Tibial artery (tissue), 4 donors: ENCODE results near the gene PGM2.

ENCODE experiments used
- DNase-seq, 2 donors: peaks; one replicate each; pipeline ENCODE4 v3.0.0-alpha.2; 2019
- H3K27ac ChIP-seq, 2 donors: fragments of 200-600 bp; sonication (generic) in 1 of 2; 1 replicate in 1 of 2; 2 replicates in 1 of 2; pipeline ENCODE4 v1.5.1; 2018 to 2019; ENCODE audit warnings: mild to moderate bottlenecking in 1 of 2
- H3K27me3 ChIP-seq, 2 donors: fragments of 200-600 bp; sonication (generic) in 1 of 2; one replicate each; pipeline versions ENCODE4 v1.5.1 to v1.6.0; 2016 to 2019
- H3K36me3 ChIP-seq, 3 donors: fragments of 200-600 bp; sonication (generic) in 2 of 3; one replicate each; pipeline ENCODE4 v1.5.1; 2016 to 2019; ENCODE audit warnings: mild to moderate bottlenecking in 2 of 3
- H3K4me1 ChIP-seq, 4 donors: fragments of 200-600 bp; sonication (generic) in 2 of 4; 1 replicate in 3 of 4; 2 replicates in 1 of 4; pipeline ENCODE4 v1.5.1; 2016 to 2019
- H3K4me3 ChIP-seq, 2 donors: fragments of 200-600 bp; sonication (generic) in 1 of 2; 1 replicate in 1 of 2; 2 replicates in 1 of 2; pipeline ENCODE4 v1.5.1; 2018 to 2019; ENCODE audit warnings: mild to moderate bottlenecking in 2 of 2
- H3K9me3 ChIP-seq, 3 donors: fragments of 200-600 bp; sonication (generic) in 1 of 3; one replicate each; pipeline ENCODE4 v1.5.1; 2016 to 2019
- intact Hi-C: fragments of 100-400 bp; cut with DNase I; formaldehyde crosslinking; loops from one replicate; pipeline ENCODE4 v1.15.0; 2023; ENCODE audit warnings: low total_unique reads
- TF ChIP-seq, protein P1 (sequence below), 2 experiments: fragments of 200-600 bp in 1 of 2; fragments of 450-650 bp in 1 of 2; IDR thresholded peaks; one replicate each; pipeline ENCODE4 v1.5.1; 2017 to 2019; ENCODE audit warnings: antibody characterized with exemption in 2 of 2, mild to moderate bottlenecking in 1 of 2, moderate library complexity in 1 of 2

The PGM2 gene

DNA sequence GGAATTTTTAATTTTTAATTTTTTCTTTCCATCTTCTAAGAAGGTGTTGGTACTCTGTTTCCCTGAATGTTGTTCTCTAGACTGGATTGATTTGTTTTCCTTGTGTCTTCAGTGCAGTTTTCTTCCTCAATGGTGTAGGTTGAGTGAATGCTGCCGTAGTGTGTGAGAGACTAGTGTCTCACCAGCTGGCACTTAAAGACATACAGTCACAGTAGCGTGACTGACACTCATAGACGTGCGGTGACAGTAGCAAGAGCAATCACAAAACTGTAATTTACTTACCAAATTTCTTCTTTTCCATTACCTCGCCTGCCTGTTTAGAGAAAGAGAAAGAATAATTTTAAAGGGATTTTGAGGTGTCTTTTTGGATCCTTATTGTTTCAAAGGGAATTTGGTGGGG lies 21.4 kb upstream of the PGM2 start:
- intact Hi-C loops, result loop anchor here (10.0 kb wide), 1 partner anchor 90 kb away; the partner anchor contains the start of gene TBC1D1
- TF ChIP-seq, protein P1, sequence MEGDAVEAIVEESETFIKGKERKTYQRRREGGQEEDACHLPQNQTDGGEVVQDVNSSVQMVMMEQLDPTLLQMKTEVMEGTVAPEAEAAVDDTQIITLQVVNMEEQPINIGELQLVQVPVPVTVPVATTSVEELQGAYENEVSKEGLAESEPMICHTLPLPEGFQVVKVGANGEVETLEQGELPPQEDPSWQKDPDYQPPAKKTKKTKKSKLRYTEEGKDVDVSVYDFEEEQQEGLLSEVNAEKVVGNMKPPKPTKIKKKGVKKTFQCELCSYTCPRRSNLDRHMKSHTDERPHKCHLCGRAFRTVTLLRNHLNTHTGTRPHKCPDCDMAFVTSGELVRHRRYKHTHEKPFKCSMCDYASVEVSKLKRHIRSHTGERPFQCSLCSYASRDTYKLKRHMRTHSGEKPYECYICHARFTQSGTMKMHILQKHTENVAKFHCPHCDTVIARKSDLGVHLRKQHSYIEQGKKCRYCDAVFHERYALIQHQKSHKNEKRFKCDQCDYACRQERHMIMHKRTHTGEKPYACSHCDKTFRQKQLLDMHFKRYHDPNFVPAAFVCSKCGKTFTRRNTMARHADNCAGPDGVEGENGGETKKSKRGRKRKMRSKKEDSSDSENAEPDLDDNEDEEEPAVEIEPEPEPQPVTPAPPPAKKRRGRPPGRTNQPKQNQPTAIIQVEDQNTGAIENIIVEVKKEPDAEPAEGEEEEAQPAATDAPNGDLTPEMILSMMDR (IDR thresholded peaks at IDR 0.05), result no peak
- H3K27me3 ChIP-seq, result no peaks in the 10 kb centered on the region
- H3K4me3 ChIP-seq, result no peak overlapping the region
- H3K27ac ChIP-seq, result no peak overlapping the region
- DNase-seq, result no peak
- no peaks in the 10 kb centered on the region for H3K9me3 ChIP-seq
- no peaks in the 10 kb centered on the region for H3K36me3 ChIP-seq
- no peaks in the 10 kb centered on the region for H3K4me1 ChIP-seq

DNA sequence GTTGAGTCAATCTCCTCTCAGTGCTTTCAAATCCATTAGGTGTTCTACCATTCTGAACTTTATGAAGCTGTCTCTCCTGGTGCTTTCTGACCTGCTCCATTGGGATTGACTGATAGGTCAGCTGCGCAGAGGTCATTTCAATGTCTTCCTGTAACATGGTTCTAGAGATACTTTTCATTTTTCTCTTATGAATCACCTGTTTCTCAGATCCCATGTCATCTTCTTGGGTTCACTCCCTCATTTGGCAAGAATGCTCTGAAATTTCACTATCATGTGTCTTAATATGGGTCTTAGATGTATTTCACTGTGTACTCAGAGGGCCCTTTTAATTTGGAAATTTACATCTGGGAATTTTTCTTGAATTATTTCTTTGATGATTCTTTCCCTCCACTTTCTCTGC lies 13.8 kb upstream of the PGM2 start:
- no peak overlapping the region for H3K4me3 ChIP-seq
- no peaks in the 10 kb centered on the region for H3K4me1 ChIP-seq
- no peaks in the 10 kb centered on the region for H3K9me3 ChIP-seq
- intact Hi-C loops, result no loop called here
- TF ChIP-seq, protein P1 (IDR thresholded peaks at IDR 0.05), result no peak
- DNase-seq, result no peak
- H3K27ac ChIP-seq, result no peak overlapping the region
- H3K27me3 ChIP-seq, result no peaks in the 10 kb centered on the region
- H3K36me3 ChIP-seq, result no peaks in the 10 kb centered on the region

- no peak for DNase-seq
- Histone ChIP-seq H3K27me3 (no peaks in the 10 kb centered on the region), H3K4me1 (no peaks in the 10 kb centered on the region), H3K4me3 (no peak overlapping the region), H3K27ac (no peak overlapping the region), H3K36me3 (no peaks in the 10 kb centered on the region), H3K9me3 (no peaks in the 10 kb centered on the region)
- TF ChIP-seq, protein P1 (IDR thresholded peaks at IDR 0.05), result no peak
- intact Hi-C loops, result no loop called here
Measured at GRCh38 chr4:37815591-37815990, 10.9 kb upstream of the PGM2 start.

GRCh38 chr4:37816006-37816405 lies 10.5 kb upstream of the PGM2 start:
- Histone ChIP-seq H3K36me3 (no peaks in the 10 kb centered on the region), H3K27me3 (no peaks in the 10 kb centered on the region), H3K4me3 (no peak overlapping the region), H3K4me1 (no peaks in the 10 kb centered on the region), H3K27ac (no peak overlapping the region), H3K9me3 (no peaks in the 10 kb centered on the region)
- no peak for DNase-seq
- TF ChIP-seq, protein P1 (IDR thresholded peaks at IDR 0.05), result no peak
- intact Hi-C loops, result no loop called here

DNA sequence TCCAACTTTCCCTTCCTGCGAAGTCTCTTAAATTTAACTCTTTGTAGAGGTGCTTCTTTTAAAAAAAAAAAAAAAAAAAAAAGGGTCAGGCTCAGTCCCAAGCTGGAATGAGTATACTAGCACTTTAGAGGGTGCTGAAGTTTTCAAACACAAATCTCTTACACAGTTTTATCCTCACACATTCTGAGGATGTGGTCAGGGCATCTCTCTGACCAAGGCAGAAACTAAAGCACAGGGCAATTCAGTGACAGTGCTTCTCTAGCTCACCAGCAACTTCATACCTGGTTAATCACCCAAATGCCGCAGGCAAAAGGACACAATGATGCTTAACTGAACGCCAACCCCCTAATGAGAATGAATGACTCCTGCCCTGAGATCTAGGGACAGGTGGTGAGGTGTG lies 9.8 kb upstream of the PGM2 start:
- Histone ChIP-seq H3K36me3 (no peaks in the 10 kb centered on the region), H3K27ac (no peak overlapping the region)
- intact Hi-C loops, result no loop called here

More for the DNA sequence above, 9.8 kb upstream of the PGM2 start:
- Histone ChIP-seq H3K9me3 (no peaks in the 10 kb centered on the region), H3K27me3 (no peaks in the 10 kb centered on the region), H3K4me3 (no peak overlapping the region), H3K4me1 (no peaks in the 10 kb centered on the region)
- no peak for DNase-seq
- TF ChIP-seq, protein P1 (IDR thresholded peaks at IDR 0.05), result no peak
